ENCODE measurements around the gene FIP1L1.

The FIP1L1 gene

DNA sequence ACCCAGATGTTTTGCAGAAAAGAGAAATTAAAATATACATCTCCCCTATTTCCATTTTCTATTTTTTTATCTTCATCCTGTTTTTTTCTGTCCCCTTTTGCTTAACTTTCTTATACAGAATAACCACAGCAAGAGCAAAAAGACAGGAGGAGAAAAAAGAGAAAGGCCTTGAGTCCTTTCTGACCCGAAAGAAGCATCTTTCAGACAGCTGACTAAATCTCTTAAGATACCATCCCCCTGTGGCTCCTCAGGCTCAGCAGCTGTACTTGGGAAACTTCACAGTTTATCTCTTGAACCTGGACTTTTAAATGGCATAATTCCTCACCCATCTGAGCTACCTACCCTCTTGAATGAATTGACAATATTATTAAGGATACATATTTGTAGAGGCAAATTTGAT is 100.2 kb downstream of the FIP1L1 start:
- DNase-seq, result no peak

- DNase-seq, result no peak
Observed at GRCh38 chr4:53478671-53479456, 101.4 kb downstream of the FIP1L1 start.

DNA sequence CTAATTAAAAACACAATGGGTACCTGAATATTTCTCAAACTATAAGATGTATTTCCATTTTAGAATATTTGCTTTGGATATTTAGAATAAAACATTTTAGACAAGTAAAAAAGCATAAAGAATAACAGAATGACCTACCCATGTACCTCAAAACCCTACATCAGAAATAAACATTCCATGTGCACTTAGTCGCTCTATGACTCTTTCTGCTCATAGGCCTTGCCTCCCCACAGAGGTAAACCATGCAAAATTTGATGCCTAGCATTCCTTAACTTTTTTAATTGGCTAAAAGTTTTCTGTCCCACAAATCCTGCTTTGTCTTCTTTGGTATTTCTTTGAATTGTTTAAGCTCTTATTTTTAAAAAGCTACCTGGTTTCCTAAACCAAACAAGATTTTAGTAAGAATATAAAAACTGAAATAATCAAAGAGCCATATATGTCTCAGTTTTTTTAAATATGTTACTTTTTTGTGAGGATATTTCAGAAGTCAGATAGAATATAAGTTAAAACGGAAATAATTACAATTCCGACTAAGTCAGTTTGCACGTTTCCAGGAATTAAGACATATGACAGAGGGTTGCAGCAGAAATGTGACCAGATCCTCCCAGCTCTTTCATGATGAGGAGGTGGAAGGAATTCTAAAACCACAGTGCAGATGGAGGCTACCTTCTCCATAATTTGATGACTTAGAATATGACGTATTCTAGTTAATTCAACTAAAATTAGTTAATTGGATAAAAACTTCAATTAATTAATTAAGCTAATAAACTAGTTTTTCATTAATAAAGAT is 102.5 kb downstream of the FIP1L1 start:
- no peak for DNase-seq

DNA sequence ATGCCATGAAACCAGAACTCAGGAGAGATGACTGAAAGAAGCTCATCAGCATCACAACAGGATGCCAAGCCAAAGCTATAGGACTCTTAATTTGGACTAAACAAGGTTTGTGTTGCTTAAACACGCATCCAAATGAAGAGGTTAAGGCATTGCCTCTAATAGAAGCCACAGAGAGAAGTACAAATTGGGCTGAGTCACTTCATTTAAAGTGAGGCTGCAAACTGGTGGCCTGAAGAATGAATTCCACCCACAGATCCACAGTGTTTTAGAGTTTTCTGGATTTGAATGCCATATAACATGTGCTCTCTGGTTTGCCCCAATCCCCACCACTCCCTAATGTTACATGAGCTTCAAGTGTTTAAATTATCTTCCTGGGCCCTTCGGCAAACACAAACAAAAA is 103.5 kb downstream of the FIP1L1 start:
- no peak for DNase-seq

- no peak for DNase-seq
Observed at GRCh38 chr4:53481586-53481985, 104.1 kb downstream of the FIP1L1 start.

DNA sequence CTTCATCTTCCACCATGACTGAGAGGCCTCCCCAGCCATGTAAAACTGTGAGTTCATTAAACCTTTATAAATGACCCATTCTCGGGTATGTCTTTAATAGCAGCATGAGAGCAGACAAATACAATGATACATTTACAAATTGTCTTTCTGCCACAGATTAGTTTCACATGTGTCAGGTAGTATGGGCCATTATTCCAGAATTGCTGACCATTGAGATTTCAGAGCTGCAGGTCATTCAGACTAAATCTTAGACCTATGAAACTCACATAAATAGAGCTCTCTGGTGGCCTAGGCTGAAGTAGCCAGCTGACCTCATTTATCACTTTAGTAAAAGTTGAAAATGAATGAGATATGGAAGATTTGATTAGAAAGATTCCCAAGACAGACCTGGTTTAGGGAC is 105.8 kb downstream of the FIP1L1 start:
- DNase-seq, result no peak

- DNase-seq, result no peak
Observed at GRCh38 chr4:53484911-53485657, 107.6 kb downstream of the FIP1L1 start.

- no peak for DNase-seq
Observed at GRCh38 chr4:53485658-53486040, 108.2 kb downstream of the FIP1L1 start.

- DNase-seq, result no peak
Observed at GRCh38 chr4:53487766-53488165, 110.3 kb downstream of the FIP1L1 start.

DNA sequence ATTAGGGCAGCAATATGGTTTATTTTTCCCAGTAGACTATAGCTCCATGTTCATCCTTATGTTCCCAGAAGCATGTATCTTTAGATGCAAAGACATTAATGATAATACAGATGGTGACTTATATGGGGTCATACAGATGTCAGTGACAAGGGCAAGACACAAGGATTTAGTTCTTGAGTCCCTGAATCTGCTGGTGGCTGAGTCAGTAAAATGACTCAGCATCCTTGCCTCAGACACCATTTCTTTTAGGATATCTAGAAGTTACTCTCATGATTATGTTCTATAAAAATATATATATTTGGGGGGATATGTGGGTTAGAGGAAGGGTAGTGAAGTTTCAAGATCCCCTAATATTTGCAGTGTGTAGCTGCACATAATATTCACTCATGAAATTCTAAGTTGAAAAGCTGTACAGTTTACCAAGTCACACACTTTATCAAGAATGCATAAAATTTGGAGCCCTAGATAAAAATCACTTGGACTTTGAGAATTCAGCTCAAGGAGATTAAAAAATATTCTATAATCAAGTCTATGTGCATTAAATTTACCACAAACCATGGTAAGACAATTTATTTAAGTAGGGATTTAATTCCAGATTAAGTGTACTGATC is 111.9 kb downstream of the FIP1L1 start:
- no peak for DNase-seq

- DNase-seq, result no peak
Observed at GRCh38 chr4:53490161-53490956, 112.9 kb downstream of the FIP1L1 start.

GRCh38 chr4:53490965-53491622 is 113.7 kb downstream of the FIP1L1 start:
- DNase-seq, result peak in 1 of 2 experiments; percentile 29

DNA sequence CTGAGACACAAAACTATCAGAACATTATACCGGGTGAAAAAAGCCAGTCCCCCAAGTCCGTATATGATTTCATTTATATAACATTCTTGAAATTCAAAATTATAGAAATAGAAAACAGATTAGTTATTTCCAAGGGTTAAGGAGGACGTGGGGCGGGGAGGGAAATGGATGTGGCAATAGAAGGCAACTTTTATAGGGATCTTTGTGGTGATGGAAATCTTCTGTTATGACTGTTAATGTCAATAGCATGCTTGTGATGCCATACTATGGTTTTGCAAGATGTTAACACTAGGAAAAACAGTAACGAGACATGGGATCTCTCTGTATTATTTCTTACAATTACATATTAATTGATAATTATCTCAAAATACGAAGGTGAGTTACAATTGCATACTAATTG is 117.4 kb downstream of the FIP1L1 start:
- no peak for DNase-seq

DNA sequence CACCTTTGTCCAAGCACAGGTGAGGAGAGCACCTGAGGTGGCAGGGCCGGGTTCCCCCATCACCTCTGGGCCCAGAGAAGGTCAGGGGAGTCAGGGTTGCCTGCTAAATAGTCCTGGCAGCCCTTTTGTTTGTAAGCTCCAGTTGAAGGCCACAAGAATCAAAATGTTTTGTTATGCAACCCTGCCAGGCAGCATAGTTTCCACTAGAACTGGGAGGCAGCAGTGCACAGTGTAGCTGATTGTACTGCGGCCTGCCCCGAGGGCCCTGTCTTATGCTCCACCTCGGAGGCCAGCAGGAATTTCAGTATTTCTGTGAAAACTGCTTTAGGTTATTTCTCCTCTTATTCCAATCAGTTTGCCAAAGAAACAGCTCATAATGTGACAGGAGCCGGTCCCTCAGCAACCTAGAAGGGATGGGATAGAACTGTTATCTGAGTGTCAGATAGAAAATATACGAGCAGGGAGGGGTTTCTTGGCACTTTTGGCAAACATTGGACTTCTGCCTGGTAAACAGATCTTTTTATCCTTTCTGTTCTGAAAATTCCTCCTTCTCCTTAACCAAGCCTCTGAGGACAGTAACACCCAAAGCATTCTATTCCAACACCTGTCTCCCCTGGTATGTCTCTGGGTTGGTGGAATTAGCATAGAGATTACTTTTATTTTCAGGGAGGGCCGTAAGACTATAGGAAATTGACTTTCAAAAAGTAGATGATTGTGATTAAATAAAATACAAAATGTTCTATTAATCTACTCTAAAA is 120.2 kb downstream of the FIP1L1 start:
- DNase-seq, result no peak

GRCh38 chr4:53498706-53499105 is 121.3 kb downstream of the FIP1L1 start:
- no peak for DNase-seq

GRCh38 chr4:53499791-53500190 is 122.3 kb downstream of the FIP1L1 start:
- DNase-seq, result no peak

DNA sequence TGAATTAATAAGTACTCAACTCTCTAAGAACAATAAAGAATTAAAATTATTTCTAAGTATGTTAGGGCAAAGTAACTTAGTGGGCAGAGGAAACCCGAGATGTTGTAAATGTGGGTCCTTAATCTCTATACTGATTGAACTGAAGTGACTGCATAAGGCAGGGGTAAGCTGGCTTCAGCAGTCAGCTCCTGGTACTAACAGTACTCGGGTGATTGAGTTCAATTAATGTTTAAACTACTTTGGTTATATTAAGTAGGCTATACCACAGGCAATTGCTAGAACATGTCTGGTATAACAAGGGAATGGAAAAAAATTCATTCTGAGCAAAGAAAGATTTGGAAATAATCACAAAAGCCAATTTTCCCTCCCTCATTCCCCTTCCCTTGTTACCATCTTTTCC is 123.1 kb downstream of the FIP1L1 start:
- no peak for DNase-seq

DNA sequence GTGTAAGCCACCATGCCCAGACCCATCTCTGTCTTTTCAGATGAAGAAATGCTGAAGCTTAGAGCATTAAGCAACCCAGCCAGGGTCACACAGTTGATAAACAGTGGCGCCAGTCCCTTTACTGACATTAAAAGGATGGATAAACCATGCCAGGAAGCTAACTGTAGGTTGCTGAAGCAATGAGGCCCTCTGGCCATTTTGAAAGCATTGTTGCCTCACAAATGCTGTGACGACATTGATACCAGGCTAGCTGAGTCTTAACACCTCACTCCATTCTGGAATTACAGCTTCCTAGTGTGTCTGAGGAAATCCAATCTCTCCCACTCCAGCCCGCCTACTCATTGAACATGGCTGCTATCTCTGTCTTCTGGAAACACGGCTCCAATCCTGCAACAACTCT is 124.1 kb downstream of the FIP1L1 start:
- no peak for DNase-seq

GRCh38 chr4:53502094-53502493 is 124.7 kb downstream of the FIP1L1 start:
- no peak for DNase-seq

- DNase-seq, result no peak
Observed at GRCh38 chr4:53505947-53506346, 128.5 kb downstream of the FIP1L1 start.

GRCh38 chr4:53507058-53507457 is 129.6 kb downstream of the FIP1L1 start:
- no peak for DNase-seq
